Activated CD4-positive, alpha-beta T cell treated with anti-CD3 and anti-CD28 coated beads for 48 hours (primary cell): ENCODE measurements around the gene PYGB.
"Not testable (repeated sequence)": the region's sequence is repeated elsewhere in the genome, so short reads cannot be mapped to it uniquely, and the experiment has no call there.

ENCODE experiments used
- DNase-seq: peaks from one replicate; pipeline ENCODE4 v3.0.0-alpha.2; 2020

PYGB gene

GRCh38 chr20:25230166-25230831 lies 17.6 kb upstream of the PYGB start:
- no peak for DNase-seq

DNA sequence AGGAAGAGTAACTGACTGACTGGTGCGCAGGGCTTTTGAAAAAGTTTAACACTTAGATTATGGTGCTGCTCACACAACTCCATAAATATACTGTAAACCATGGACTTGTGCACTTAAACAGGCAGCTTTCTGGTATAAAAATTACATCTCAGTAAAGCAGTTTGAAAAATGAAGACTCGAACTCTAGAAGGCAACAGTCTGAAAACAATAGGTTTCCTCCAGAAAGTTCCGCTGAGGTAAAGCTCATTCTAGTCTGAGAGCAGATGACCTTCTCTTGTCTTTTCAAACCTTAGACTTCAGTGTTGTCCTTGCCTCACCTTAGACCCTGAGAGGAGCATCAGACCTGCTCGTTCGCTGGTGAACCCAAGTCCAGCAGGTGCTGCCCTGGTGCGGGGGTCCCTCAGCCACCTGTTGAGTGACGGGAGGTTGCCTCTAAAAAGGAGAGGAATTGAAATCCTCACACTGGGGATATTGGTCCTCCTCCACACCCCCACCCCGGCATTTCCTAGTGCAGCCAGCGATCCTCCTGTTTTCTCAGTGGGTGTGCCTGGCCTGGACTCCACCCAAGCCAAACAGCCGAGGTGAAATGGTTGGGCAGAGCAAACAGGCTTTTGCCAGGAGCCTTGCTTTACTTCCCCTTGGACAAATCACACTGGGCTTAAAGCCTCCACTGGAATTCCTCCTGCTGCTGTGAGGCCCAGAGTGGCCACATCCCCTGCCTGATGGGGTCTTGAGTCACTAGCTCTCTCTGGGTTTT lies 14.7 kb upstream of the PYGB start:
- DNase-seq = no peak

DNA sequence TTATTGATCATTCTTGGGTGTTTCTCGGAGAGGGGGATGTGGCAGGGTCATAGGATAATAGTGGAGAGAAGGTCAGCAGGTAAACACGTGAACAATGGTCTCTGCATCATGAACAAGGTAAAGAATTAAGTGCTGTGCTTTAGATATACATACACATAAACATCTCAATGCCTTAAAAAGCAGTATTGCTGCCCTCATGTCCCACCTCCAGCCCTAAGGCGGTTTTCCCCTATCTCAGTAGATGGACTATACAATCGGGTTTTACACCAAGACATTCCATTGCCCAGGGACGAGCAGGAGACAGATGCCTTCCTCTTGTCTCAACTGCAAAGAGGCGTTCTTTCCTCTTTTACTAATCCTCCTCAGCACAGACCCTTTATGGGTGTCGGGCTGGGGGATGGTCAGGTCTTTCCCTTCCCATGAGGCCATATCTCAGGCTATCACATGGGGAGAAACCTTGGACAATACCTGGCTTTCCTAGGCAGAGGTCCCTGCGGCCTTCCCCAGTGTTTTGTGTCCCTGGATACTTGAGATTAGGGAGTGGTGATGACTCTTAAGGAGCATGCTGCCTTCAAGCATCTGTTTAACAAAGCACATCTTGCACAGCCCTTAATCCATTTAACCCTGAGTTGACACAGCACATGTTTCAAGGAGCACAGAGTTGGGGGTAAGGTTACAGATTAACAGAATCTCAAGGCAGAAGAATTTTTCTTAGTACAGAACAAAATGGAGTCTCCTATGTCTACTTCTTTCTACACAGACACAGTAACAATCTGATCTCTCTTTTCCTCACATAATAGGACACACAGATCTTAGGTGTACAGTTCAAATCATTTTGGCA lies 13.7 kb upstream of the PYGB start:
- DNase-seq = not testable (repeated sequence)

DNA sequence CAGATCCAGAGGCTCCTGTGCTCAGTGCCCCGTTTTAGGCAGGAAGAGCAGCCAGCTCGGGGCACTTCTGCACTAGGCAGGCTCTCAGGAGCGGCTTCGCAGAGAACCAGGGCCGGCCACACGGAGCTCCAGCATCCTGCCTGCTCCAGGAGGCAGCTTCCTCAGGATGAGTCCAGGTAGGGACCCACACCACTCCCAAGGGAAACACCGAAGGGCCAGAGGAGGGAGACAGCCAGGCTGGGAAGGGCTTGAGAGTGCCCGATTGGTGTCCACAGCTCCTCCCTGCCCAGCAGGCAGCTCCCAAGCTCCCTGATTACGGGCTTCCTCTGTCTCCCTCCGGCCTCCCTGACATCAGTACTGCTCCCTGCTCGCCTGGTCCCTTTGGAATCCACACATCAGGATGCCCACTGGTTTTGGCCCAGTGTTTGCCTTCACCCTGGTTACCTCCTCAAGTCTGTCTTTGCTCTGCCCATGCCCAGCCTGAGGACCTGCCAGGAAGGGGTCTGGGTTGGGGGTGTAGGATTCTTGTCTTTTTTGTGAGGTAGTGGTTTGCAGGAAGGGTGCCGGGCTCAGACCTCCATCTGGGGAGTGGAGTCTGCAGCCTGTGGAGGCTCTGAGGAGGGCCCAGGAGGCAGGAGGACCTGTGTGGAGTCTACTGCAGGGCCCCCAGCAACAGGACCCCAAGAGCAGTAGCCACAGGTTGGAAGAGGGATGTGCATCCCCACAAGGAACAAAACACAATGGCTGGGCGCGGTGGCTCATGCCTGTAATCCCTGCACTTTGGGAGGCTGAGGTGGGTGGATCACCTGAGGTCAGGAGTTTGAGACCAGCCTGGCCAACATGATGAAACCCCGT lies 11.2 kb upstream of the PYGB start:
- no peak for DNase-seq

GRCh38 chr20:25237610-25238318 lies 10.1 kb upstream of the PYGB start:
- peak; percentile 79 for DNase-seq

DNA sequence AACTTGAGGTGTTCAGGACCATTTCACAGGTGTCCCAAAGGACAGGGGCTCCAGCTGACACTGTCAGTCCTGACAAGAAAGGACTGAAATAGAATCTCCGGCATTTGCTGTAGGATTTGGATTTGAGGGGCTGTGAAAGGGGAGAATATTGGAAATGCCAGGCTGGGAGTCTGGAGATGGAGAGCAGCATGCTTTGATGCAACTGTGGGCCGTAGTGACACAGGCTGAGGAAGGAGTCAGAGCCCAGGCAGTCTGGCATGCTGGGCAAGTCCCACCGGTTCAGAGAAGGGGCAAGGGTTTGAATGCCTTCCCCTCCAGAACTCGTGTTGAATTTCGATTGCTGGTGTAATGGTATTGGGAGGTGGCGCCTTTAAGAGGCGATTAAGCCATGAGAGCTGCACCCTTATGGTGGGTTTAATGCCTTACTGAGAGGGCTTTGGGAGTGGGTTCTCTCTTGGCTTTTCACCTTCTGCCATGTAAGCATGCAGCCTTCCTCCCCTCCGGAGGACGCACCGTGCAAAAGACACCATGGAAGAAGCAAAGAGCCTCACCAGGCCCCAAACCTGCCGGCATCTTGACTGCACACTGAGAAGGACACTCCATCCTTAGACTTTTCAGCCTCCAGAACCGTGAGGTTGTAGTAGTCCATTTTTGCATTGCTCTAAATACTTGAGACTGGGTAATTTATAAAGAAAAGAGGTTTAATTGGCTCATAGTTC lies 9.4 kb upstream of the PYGB start:
- no peak for DNase-seq

DNA sequence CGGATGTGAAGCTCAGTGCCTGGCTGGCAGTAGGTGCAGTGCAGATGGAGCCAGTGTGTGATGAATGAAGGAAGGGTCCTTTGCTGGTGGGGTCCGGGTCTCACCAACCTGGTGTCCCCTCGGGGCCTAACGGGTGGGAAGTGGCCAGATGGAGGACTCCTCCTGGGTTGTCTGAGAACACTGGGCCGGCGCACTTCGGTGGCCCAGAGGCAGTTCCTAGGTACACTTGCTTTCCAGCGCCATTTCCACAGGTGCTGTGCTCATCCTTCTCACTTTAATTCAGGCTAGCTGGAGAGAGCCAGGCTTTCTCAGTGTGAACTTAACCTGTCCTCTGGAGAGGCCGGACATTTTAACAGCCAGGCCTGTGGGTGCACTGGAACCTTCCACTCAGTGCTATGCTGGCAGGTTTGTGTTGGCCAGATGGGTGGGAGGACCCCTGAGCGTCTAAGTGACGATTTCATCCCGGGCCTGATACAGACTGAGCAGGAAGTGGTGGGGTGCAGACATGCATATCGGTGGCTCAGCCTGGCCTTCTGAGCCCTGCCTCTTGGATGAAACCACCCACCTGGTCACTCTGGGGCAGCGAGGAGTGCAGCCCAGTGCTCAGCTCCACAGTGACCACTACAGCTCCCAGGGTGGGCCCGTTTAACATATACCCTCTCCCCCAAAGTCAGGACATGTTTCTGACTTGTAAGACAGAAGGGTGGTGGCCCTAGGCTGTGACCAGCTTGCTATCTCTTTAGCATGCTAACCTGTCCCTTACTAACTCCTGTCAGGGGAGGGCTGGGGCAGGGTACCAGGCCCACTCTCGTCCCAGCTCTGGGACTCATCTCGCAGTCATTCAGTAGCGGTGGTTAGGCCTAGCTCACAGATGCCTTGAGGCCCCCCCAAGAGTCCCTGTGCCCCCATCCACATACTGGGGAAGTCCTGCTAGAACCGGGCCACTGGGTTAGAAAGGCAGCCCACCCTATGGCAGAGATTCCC lies 8.2 kb upstream of the PYGB start:
- DNase-seq = no peak

- not testable (repeated sequence) for DNase-seq
Observed at GRCh38 chr20:25240851-25241658, 6.8 kb upstream of the PYGB start.

DNA sequence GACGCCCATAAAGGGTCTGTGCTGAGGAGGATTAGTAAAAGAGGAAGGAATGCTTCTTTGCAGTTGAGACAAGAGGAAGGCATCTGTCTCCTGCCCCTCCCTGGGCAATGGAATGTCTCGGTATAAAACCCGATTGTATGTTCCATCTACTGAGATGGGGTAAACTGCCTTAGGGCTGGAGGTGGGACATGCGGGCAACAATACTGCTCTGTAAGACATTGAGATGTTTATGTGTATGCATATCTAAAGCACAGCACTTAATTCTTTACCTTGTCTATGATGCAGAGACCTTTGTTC lies 6.3 kb upstream of the PYGB start:
- DNase-seq = not testable (repeated sequence)

DNA sequence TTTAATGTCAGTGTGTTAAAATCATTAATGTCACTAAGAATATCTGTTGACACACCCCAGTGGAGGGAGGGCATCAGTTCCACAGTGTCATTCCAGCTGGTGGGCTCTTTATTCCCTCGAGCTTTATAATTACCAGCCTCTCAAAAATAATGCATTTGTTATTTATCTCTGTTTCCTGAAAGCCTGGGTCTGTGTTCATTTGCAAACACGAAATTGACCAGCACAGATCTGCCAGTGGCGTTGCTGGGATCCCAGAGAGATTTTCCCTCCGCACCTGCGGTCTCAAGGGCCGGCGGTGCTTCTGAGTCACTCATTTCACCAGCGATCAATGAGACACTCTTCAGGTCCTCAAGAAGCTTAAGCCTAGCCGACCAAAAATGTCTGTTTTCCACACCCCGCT lies 5.7 kb upstream of the PYGB start:
- DNase-seq = no peak

DNA sequence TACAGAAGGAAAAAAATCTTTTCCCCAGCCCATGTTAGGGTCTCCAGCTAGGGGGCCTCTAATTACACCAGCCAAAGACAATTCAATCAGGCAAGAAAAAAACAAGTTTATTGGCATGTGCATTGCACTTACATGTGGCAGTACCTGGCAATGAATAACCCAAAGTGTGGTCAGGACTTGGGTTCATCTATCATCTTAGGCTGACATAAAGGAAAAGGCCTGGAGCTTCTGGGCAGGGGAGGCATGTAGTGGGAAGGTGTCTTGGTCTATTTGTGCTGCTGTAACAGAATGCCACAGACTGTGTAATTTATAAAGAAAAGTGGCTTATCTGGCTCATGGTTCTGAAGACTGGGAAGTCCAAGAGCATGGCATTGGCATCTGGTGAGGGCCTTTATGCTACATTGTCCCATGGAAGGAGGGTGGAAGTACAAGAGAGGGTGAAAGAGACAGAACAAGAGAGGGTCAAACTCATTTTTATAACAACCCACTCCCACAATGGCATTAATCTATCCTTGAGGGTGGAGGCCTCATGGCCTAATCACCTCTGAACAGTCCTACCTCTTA lies 4.4 kb upstream of the PYGB start:
- no peak for DNase-seq

GRCh38 chr20:25244976-25245375 lies 2.9 kb upstream of the PYGB start:
- no peak for DNase-seq

- no peak for DNase-seq
Observed at GRCh38 chr20:25245461-25245860, 2.4 kb upstream of the PYGB start.

DNA sequence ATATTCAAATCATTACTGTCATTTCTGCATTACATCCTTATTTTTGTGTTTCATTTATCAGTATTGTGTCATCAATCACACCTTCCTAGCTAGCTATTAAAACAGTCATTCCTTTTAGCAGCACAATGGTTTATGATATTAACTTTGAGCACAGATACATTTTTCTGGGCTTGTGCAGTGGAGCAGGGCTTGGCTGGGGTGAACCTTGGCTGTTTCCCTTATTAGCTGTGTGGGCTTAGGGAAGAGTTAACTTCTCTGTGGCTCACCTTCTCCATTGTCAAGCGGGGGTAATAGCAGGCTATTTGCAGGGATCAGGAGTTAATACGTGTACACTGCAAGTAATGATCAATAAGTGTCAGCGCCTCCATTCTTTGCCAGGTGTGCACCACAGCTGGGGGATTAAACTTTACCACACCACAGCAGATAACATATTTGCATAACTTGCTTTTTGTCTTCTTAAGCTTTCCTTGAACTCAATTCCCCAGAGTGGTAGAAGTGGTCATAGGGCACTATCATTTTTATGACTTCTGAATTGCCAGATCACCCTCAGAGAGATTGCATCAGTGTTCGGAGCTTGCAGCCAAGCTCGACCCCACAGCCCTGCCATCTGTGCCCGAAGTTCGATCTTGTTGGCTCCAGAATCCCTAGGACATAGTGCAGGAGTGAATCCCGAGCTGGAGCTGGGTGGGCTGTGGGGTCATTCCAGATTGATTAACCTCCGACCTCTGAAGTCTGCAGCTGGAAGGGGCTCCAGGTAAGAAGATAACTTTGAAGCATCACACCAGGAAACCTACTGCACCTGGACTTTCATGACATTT lies 1.5 kb upstream of the PYGB start:
- no peak for DNase-seq

GRCh38 chr20:25247000-25247517 lies 826 bp upstream of the PYGB start:
- no peak for DNase-seq

- peak; percentile 22 for DNase-seq
Observed at GRCh38 chr20:25247518-25247955, 348 bp upstream of the PYGB start.

GRCh38 chr20:25248786-25249172 lies 894 bp downstream of the PYGB start:
- no peak for DNase-seq
